Activated naive CD4-positive, alpha-beta T cell treated with anti-CD3 and anti-CD28 coated beads for 36 hours (primary cell): ENCODE data around the gene SOAT2. TPM values are rescaled to one million over a fixed set of nuclear protein-coding genes. Genes with fewer than 3 reads are reported as not detected.

Experiments used
- CTCF ChIA-PET: fragments of 350-600 bp; sonication (Branson Sonifier 250); formaldehyde crosslinking; loops from one replicate; lab custom pipeline; 2021; ENCODE audit warnings: antibody characterized with exemption; lab: Charles Lee
- DNase-seq: peaks from one replicate; pipeline ENCODE4 v3.0.0-alpha.2; 2020
- H3K27ac Mint-ChIP-seq: one replicate; pipeline ENCODE4 v1.8.0; 2021; ENCODE audit warnings: mild to moderate bottlenecking, mixed read lengths
- H3K27me3 Mint-ChIP-seq: one replicate; pipeline ENCODE4 v1.8.0; 2021; ENCODE audit warnings: low read depth, mixed read lengths
- H3K36me3 Mint-ChIP-seq: one replicate; pipeline ENCODE4 v1.8.0; 2021; ENCODE audit warnings: low read depth, mixed read lengths
- H3K4me1 Mint-ChIP-seq: one replicate; pipeline ENCODE4 v1.8.0; 2021; ENCODE audit warnings: low read depth, mixed read lengths
- H3K4me3 Mint-ChIP-seq: one replicate; pipeline ENCODE4 v1.8.0; 2021; ENCODE audit warnings: mild to moderate bottlenecking, moderate library complexity, mixed read lengths
- H3K9me3 Mint-ChIP-seq: one replicate; pipeline ENCODE4 v1.8.0; 2021; ENCODE audit warnings: mixed read lengths
- intact Hi-C: fragments of 100-400 bp; cut with micrococcal nuclease; formaldehyde crosslinking; loops from one replicate; pipeline ENCODE4 v1.15.1; 2023
- total RNA-seq, 2 experiments: library from RNA; stranded (reverse); gene quantifications; one replicate each; pipeline ENCODE4 v1.2.3, GENCODE V29; 2021

The SOAT2 gene
- total RNA-seq, 2 experiments from 2014 or later, result 0.74 to 0.81 TPM

DNA sequence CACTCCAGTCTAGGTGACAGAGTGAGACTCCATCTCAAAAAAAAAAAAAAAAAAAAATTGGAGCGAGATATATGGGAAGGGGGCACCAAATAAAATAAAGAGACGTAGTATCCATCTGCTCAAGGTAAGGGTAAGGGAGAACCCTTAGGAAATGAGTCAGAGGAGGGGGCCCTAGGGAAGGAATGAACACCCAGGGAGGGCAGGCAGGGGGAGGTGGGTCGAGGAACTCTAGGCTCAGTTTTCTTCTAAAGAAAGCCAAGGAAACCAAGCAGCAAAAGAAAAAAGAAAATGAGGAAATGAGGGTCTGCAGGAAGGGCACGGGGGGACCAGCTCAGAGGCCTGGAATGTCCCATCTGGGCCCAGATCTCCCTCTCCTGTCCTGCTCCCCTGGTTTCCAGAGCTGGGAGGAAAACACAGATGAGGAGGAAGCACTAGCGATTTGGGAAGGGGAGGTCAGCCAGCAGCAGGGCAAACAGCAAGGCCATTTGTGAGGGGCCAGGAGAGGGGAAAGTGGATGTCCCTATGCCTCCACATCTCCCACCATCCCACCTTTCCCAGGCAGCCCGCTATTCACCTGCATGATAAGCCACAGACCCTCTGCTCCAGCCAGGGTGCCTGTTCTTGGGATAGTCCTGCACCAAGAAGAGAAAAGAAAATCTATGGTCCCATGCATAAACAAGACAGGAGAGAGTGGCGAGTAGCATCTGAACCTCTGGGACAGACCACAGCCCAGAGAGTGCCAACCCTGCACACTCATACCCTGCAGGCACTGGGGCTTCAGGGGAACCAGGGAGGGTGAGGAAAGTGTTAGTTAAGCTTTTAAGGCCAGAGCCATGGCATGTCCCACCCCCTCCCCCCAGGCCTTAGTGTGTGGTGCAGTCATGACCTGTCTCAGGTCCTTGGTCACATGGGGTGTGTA lies 36.0 kb upstream of the SOAT2 start:
- Mint-ChIP-seq H3K4me1 (peaks cover 8% of the 10 kb centered on the region), H3K27ac (no peak overlapping the region), H3K9me3 (no peaks in the 10 kb centered on the region), H3K36me3 (peaks cover 7% of the 10 kb centered on the region), H3K4me3 (no peak overlapping the region), H3K27me3 (no peaks in the 10 kb centered on the region)
- CTCF ChIA-PET, result interaction anchor here (0.7 to 19.4 kb wide), 15 partner anchors 10 to 278 kb away, joined by 3 to 360 read pairs (median 8); partner anchors contain the start of genes IGFBP6, SOAT2 and SPRYD3
- no peak for DNase-seq
- intact Hi-C loops, result loop anchor here (5.0 kb wide), 1 partner anchor 130 kb away; no protein-coding TSS in a partner anchor

- CTCF ChIA-PET, result interaction anchor here (0.6 to 19.4 kb wide), 6 partner anchors 10 to 145 kb away, joined by 4 to 360 read pairs (median 21); partner anchors contain the start of genes IGFBP6, SOAT2 and SPRYD3
- Mint-ChIP-seq H3K36me3 (peaks cover 12% of the 10 kb centered on the region), H3K27ac (no peak overlapping the region), H3K4me3 (no peak overlapping the region), H3K27me3 (no peaks in the 10 kb centered on the region), H3K4me1 (peaks cover 12% of the 10 kb centered on the region), H3K9me3 (no peaks in the 10 kb centered on the region)
- intact Hi-C loops, result loop anchor here (5.0 kb wide), 1 partner anchor 129 kb away; no protein-coding TSS in a partner anchor
- DNase-seq, result no peak
Observed at GRCh38 chr12:53067993-53068770, 35.1 kb upstream of the SOAT2 start.

DNA sequence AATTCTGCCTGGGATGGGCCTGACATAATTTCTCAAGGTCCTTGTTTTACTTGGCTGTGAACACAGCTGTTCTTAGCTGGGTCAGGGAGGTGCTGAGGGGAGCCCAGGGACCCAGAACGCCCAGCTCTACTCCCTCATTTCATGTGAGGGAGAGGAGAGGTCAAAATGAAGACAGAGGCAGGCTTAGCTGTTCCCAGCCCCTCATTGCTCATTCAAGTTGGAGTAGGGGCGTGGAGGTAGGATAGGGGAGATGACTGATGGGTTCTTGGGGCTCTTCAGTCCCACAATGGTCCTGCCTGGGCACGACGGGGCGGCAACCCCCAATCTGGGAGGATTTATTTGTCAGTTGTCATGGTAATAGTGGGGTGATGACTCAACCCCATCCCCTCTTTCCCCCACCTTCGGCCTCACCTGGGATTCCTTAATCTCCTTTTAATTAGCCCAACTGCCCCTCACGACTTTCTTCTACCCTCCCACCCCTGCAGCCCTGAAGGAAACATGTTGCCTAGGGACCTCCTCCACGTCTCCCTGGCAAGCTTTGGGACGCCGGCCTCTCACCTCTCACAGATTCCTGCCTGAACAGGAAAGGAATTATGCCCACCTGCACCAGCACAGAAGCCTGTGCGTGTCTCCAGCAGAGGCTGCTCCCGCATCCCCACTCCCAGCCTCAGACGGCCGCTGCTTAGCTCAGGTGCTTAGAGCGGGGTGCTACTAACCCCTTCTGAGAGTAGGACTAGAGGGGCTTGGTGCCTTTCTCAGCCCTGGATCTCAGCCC lies 34.3 kb upstream of the SOAT2 start:
- Mint-ChIP-seq H3K27ac (no peak overlapping the region), H3K4me3 (no peak overlapping the region), H3K36me3 (peaks cover 15% of the 10 kb centered on the region), H3K4me1 (peaks cover 14% of the 10 kb centered on the region), H3K9me3 (no peaks in the 10 kb centered on the region), H3K27me3 (no peaks in the 10 kb centered on the region)
- DNase-seq, result no peak
- intact Hi-C loops, result loop anchor here (5.0 kb wide), 1 partner anchor 128 kb away; no protein-coding TSS in a partner anchor
- CTCF ChIA-PET, result interaction anchor here (0.6 to 19.4 kb wide), 3 partner anchors 32 to 144 kb away, joined by 3 to 360 read pairs (median 6); partner anchors contain the start of genes IGFBP6 and SOAT2

GRCh38 chr12:53069621-53070410 lies 33.5 kb upstream of the SOAT2 start:
- no peaks in the 10 kb centered on the region for H3K27me3 Mint-ChIP-seq
- CTCF ChIA-PET, result interaction anchor here (1.1 to 19.4 kb wide), 2 partner anchors 14 to 32 kb away, joined by 3 to 360 read pairs; partner anchors contain the start of genes IGFBP6 and SOAT2
- peaks cover 17% of the 10 kb centered on the region for H3K4me1 Mint-ChIP-seq
- peak overlapping the region; percentile 30 for H3K27ac Mint-ChIP-seq
- intact Hi-C loops, result loop anchor here (5.0 kb wide), 1 partner anchor 127 kb away; no protein-coding TSS in a partner anchor
- DNase-seq, result no peak
- no peak overlapping the region for H3K4me3 Mint-ChIP-seq
- no peaks in the 10 kb centered on the region for H3K9me3 Mint-ChIP-seq
- H3K36me3 Mint-ChIP-seq, result peaks cover 22% of the 10 kb centered on the region

DNA sequence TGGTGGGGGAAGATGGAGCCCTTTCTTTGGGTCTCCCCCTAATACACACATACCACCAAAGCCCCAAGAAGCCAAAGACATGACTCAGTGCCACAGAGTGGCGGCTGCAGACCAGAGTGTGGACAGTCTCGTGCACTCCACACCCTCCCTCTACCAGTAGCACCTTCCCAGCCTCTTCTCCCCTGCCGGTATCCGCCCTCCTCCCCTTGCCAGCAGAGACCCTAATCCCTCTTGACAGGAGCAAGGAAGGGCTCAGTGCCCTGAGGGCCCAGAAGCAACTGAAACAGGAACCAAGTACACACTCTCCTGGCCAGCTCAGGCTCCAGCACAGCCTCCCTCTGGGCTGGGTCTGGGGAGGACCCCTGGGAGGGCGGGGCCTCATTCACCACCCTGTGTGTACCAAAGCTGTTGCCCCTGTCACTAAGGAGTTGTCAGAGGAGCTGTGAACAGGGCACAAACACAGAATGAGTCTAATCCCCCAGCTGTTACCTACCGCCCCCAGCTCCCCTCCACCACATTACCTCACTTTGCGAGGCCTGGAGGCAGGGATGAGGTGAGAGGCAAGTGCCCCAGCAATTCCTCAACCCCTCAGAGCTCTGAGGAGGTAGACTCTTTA lies 32.3 kb upstream of the SOAT2 start:
- Mint-ChIP-seq H3K36me3 (peaks cover 20% of the 10 kb centered on the region), H3K27ac (no peak overlapping the region), H3K4me3 (no peak overlapping the region), H3K9me3 (no peaks in the 10 kb centered on the region), H3K27me3 (no peaks in the 10 kb centered on the region), H3K4me1 (peaks cover 20% of the 10 kb centered on the region)
- CTCF ChIA-PET, result interaction anchor here (1.1 to 19.4 kb wide), 2 partner anchors 15 to 30 kb away, joined by 3 to 360 read pairs; partner anchors contain the start of genes IGFBP6 and SOAT2
- DNase-seq, result no peak
- intact Hi-C loops, result no loop called here

- CTCF ChIA-PET, result interaction anchor here (19.4 kb wide), 1 partner anchor 30 kb away, joined by 360 read pairs; the partner anchor contains the start of genes IGFBP6 and SOAT2
- H3K27ac Mint-ChIP-seq, result peak overlapping the region; percentile 62
Observed at GRCh38 chr12:53071591-53072551, 31.4 kb upstream of the SOAT2 start.

GRCh38 chr12:53073881-53074280 lies 29.4 kb upstream of the SOAT2 start:
- Mint-ChIP-seq H3K4me3 (no peak overlapping the region), H3K9me3 (no peaks in the 10 kb centered on the region), H3K36me3 (peaks cover 19% of the 10 kb centered on the region), H3K4me1 (peaks cover 21% of the 10 kb centered on the region), H3K27ac (no peak overlapping the region), H3K27me3 (no peaks in the 10 kb centered on the region)
- no peak for DNase-seq
- CTCF ChIA-PET, result interaction anchor here (19.4 kb wide), 1 partner anchor 28 kb away, joined by 360 read pairs; the partner anchor contains the start of genes IGFBP6 and SOAT2
- intact Hi-C loops, result no loop called here

More at GRCh38 chr12:53071591-53072551, 31.4 kb upstream of the SOAT2 start:
- DNase-seq, result no peak
- H3K27me3 Mint-ChIP-seq, result no peaks in the 10 kb centered on the region
- peaks cover 16% of the 10 kb centered on the region for H3K4me1 Mint-ChIP-seq
- intact Hi-C loops, result no loop called here
- peaks cover 19% of the 10 kb centered on the region for H3K36me3 Mint-ChIP-seq
- H3K9me3 Mint-ChIP-seq, result no peaks in the 10 kb centered on the region
- H3K4me3 Mint-ChIP-seq, result no peak overlapping the region

DNA sequence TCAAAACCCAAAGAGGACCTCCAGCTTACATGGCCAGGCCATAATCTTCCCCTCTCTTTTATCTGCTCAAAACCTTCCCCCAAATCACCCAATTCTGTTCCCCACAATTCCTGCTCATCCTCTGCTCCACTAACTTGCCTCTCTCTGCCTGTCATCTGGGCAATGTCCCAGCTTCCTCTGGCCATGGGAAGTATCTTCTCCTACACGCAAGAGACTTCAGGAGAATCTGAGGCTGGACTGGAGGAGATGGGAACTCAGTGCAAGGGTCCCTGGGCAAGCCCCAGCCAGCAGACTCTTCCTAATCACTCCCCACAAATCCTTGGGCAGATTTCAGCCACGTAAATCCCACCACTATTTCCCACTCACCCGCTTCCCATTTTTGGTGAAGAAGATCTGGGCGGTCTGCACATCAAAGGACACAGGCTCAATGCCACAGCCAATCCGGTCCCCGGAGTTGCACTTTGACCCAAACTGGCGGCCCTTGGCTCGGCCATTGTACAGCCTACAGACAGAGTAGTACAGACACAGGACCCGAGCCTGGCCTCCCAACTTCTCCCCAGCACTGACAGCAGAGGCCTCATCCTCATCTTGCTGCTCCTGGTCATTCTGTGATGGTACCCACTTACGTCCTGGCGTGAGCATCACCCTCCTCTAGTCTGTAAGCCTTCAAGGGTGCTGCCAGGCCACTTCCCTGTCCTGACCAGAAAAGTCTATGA lies 28.8 kb upstream of the SOAT2 start:
- no peak for DNase-seq
- intact Hi-C loops, result no loop called here
- CTCF ChIA-PET, result interaction anchor here (8.2 to 19.4 kb wide), 2 partner anchors 8 to 27 kb away, joined by 80 to 360 read pairs; partner anchors contain the start of genes IGFBP6 and SOAT2
- H3K36me3 Mint-ChIP-seq, result peaks cover 18% of the 10 kb centered on the region
- H3K9me3 Mint-ChIP-seq, result no peaks in the 10 kb centered on the region
- H3K27me3 Mint-ChIP-seq, result no peaks in the 10 kb centered on the region
- H3K27ac Mint-ChIP-seq, result no peak overlapping the region
- peaks cover 21% of the 10 kb centered on the region for H3K4me1 Mint-ChIP-seq
- no peak overlapping the region for H3K4me3 Mint-ChIP-seq

DNA sequence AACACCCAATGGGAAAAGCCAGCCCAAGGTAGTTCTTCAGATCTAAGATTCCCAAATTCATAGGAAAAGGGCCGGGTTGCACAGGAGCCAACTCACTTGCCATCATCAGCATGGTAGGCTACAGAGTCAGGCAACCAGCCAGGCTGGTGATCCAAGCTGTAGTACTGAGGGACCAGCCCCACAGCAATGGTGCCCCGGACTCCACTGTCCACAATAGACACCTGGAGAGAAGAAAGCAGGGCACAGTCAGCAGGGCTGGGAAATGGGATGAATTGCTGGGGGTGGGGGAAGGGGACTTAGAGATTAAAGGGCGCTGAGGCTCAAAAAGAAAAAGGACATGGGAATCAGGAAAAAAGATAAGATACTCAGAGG lies 28.3 kb upstream of the SOAT2 start:
- DNase-seq, result no peak
- H3K4me3 Mint-ChIP-seq, result no peak overlapping the region
- CTCF ChIA-PET, result interaction anchor here (8.2 to 19.4 kb wide), 2 partner anchors 9 to 26 kb away, joined by 80 to 360 read pairs; partner anchors contain the start of genes IGFBP6 and SOAT2
- no peaks in the 10 kb centered on the region for H3K27me3 Mint-ChIP-seq
- no peaks in the 10 kb centered on the region for H3K9me3 Mint-ChIP-seq
- H3K27ac Mint-ChIP-seq, result no peak overlapping the region
- intact Hi-C loops, result no loop called here
- H3K4me1 Mint-ChIP-seq, result peaks cover 24% of the 10 kb centered on the region
- H3K36me3 Mint-ChIP-seq, result peaks cover 18% of the 10 kb centered on the region
